Measurements from ENCODE around the gene RD3L.

DNA sequence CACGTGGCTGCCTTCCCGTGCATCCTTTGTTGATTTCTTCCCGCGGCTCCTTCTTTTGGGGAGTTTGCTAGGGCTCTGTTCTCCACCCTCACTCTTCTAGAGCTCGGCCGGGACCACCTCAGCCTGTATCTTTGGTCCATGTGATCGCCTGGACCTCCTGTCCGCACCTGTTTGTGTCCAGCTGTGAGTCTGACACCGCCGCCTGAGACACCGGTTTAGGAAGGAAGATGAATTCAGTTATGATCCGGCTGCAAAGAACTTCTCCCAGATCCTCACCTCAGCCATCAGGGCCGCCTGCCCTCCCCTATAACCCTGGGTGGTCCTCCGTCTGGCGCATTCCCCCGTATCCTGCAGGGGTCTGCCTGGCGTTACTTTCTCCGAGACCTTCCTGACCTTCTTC lies 14.8 kb downstream of the RD3L start:
- TF ChIP-seq REXO4 (CRISPR knock-in tag; IDR thresholded peaks at IDR 0.05; ENCODE audit: borderline replicate concordance) (no peak), RARA (CRISPR knock-in tag; IDR thresholded peaks at IDR 0.05) (no peak), NFIC (IDR thresholded peaks at IDR 0.05; ENCODE audit: low read length) (no peak), ZHX1 (CRISPR knock-in tag; IDR thresholded peaks at IDR 0.05; ENCODE audit: low read depth) (no peak)
- TF ChIP-seq, protein P1, sequence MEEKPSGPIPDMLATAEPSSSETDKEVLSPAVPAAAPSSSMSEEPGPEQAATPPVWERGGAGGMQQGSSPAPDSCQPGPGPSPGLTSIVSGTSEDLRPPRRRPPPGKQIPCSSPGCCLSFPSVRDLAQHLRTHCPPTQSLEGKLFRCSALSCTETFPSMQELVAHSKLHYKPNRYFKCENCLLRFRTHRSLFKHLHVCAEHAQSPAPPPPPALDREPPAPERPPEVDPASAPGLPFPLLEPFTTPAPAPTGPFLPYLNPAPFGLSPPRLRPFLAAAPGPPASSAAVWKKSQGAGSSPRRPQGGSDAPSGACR (CRISPR knock-in tag; IDR thresholded peaks at IDR 0.05) = no peak
- TF ChIP-seq, protein P2, sequence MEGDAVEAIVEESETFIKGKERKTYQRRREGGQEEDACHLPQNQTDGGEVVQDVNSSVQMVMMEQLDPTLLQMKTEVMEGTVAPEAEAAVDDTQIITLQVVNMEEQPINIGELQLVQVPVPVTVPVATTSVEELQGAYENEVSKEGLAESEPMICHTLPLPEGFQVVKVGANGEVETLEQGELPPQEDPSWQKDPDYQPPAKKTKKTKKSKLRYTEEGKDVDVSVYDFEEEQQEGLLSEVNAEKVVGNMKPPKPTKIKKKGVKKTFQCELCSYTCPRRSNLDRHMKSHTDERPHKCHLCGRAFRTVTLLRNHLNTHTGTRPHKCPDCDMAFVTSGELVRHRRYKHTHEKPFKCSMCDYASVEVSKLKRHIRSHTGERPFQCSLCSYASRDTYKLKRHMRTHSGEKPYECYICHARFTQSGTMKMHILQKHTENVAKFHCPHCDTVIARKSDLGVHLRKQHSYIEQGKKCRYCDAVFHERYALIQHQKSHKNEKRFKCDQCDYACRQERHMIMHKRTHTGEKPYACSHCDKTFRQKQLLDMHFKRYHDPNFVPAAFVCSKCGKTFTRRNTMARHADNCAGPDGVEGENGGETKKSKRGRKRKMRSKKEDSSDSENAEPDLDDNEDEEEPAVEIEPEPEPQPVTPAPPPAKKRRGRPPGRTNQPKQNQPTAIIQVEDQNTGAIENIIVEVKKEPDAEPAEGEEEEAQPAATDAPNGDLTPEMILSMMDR (CRISPR knock-in tag; IDR thresholded peaks at IDR 0.05) = no peak
